Thyroid gland (tissue), 4 donors: Measurements from ENCODE around the gene ZBP1.

ENCODE experiments used
- POLR2A ChIP-seq, 2 donors: fragments of 450-650 bp; IDR thresholded peaks; one replicate each; pipeline ENCODE4 v1.6.1; 2017; ENCODE audit warnings: antibody characterized with exemption in 2 of 2, mild to moderate bottlenecking in 2 of 2, moderate library complexity in 1 of 2
- TF ChIP-seq, protein P1 (sequence below), 6 experiments: fragments of 200-600 bp in 3 of 6; fragments of 450-650 bp in 3 of 6; sonication (generic) in 3 of 6; IDR thresholded peaks; one replicate each; pipeline ENCODE4 v1.5.1; 2016 to 2019; ENCODE audit warnings: antibody characterized with exemption in 6 of 6, mild to moderate bottlenecking in 2 of 6, inconsistent platforms in 1 of 6, moderate library complexity in 1 of 6

DNA sequence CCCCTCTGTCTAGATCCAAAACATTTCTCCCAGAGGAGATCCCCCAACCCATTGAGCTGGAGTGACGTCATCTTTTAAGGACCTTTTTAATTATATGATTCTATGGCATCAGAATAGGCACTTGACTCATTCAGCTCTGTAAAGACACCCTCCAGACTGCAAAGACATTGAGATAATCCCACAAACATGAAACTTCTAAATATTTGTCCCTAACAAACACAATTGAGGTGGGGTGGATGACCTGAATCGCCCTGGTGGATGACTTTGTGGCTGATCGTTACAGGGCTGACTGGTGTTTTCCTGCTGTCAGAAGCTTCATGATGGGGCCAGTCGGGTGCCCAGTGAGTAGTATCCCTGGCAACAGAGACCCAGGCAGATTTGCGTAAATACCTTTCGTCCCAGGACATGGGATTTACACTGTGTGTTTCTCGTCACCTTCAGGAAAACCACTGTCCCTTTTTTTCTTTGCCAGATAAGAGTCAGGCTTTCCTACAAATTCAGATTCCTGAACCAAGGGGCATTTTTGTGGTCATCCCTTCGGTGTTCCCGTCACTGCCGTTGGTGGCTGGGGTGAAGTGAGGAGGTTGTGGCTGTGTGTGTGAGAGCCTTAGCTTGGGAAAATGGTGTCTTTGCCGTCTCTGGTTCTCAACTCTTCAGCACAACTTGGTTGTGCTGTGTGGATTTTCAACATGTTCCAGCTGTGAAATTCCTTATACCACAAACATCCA is 64.6 kb downstream of the ZBP1 start:
- TF ChIP-seq, protein P1, sequence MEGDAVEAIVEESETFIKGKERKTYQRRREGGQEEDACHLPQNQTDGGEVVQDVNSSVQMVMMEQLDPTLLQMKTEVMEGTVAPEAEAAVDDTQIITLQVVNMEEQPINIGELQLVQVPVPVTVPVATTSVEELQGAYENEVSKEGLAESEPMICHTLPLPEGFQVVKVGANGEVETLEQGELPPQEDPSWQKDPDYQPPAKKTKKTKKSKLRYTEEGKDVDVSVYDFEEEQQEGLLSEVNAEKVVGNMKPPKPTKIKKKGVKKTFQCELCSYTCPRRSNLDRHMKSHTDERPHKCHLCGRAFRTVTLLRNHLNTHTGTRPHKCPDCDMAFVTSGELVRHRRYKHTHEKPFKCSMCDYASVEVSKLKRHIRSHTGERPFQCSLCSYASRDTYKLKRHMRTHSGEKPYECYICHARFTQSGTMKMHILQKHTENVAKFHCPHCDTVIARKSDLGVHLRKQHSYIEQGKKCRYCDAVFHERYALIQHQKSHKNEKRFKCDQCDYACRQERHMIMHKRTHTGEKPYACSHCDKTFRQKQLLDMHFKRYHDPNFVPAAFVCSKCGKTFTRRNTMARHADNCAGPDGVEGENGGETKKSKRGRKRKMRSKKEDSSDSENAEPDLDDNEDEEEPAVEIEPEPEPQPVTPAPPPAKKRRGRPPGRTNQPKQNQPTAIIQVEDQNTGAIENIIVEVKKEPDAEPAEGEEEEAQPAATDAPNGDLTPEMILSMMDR (IDR thresholded peaks at IDR 0.05), result no peak
- no peak for TF ChIP-seq POLR2A (IDR thresholded peaks at IDR 0.05)
